GM19193 (cell line): ENCODE measurements around the gene DNAH7.

ENCODE experiments used
- POLR2A ChIP-seq: IDR thresholded peaks from 4 replicates; pipeline ENCODE4 v1.6.1; 2011; ENCODE audit not compliant: insufficient read depth, insufficient read length; ENCODE audit errors: extremely low read depth

DNAH7 gene

GRCh38 chr2:196068271-196069209 lies at the start of gene DNAH7:
DNAH7 (minus strand) TSS chr2:196068837; CDS start chr2:196068711, 126 bp downstream.
- peak; percentile 50 for TF ChIP-seq POLR2A

DNA sequence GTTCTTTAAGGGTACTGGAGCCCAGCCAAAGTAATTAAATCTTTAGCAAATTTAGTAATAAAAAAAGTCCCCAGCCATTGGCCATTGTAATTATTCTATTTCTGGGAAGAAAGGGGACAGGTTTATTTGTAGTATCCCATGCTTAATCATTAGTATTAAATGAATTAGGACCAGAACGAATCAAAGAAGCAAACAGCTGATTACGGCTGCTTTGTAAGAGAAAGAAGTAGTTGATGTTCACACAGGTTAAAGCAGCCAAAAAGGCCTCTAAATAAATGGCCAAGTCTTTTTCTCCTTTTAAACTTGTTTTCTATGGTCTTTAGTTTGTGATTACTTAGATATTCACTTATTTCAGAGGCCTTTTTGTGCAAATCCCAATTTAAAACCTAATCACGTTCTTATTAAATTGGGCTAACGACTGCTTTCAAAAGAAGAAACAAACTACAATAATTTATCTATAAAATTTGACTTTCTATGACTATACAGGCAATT lies 48.6 kb upstream of the DNAH7 start:
- no peak for TF ChIP-seq POLR2A

DNA sequence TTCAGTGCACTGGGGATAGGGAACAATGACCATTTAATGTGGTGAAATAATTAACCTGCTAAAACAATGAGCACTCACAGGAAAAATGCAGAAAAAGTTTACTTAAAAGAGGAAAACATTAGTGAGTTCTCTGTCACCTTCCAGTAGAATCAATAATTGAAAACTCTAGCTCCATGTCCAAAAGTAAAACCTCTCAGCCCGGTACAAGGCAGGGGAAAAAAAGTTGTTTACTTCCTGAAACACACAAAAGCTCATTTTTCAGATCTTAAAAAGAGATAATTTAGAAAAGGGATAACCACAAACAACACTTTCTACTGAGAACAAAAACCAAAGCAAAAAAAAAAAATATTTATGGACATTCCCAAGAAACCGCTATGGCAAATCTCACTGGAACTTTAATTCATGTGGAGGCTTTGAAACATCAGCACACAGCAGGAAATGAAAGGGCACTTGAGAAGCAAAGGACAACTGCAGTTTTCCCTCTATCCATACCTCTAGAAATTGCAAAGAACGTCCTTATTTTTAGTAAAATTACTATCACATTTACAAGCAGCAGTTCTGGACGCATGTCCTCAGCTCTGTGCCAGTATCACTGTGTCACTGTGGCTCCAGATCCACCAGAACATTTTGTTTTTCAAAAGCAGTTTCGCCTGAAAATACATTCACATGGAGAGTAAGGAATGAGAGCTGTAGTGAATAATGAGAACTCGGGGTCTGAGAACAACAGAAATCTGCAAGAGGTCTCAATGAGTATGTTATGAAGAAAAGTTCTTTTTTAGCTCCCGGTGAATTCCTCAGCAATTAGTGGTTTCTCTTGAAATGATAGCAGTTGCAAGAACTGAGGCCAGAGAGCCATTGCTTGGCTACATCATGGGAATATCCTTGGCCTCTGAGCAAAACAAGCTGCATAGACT lies 44.7 kb upstream of the DNAH7 start:
- TF ChIP-seq POLR2A, result no peak

DNA sequence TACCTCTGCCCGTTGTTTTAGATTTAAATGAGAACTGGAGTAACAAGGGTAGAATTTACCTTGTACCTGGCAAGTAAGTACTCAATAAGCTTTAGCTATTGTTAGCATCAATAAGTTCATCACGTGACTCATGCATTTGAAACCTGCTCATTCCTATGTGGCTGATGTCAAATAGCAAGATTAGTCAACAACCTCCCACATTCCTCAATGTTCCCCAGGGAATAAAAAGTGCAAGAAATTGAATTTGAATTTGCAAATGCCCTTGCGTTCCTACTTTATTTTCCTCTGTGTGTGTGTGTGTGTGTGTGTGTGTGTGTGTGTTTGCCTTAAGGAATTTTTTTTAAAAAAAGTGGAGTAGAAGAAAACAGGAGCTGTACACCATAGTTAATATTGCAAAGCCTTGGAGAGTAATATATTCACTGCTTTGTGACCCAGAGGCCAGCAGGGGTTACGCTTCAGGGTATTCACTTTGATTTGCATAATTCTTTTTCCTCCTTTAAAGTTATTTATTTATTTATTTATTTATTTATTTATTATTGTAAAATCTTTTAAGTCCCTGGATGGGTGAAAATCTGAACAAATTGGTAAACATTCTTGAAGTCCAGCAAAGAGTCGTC lies 43.9 kb upstream of the DNAH7 start:
- no peak for TF ChIP-seq POLR2A

- TF ChIP-seq POLR2A, result no peak
Measured at GRCh38 chr2:196108604-196109003, 40.0 kb upstream of the DNAH7 start.

GRCh38 chr2:196105951-196106350 lies 37.3 kb upstream of the DNAH7 start:
- no peak for TF ChIP-seq POLR2A

DNA sequence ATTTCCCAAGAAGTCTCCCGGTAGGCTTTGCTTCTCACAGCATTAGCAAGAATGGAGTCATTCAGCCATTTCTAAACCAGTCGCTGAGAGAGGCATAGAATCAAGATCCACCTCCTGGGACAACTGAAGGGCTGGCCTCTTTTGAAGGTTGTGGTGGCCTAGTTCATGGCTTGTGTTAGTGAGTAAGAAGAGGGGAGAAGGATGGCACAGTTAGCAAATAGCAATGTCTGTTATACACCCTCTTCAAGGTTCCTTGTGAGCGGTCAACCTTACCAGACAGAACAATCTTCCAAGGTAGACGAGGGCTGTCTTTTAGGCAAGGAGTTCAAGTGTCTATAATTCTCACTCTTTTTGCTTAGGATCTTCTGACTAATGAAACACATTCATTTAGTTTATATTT lies 35.4 kb upstream of the DNAH7 start:
- no peak for TF ChIP-seq POLR2A

- no peak for TF ChIP-seq POLR2A
Measured at GRCh38 chr2:196103626-196104025, 35.0 kb upstream of the DNAH7 start.

DNA sequence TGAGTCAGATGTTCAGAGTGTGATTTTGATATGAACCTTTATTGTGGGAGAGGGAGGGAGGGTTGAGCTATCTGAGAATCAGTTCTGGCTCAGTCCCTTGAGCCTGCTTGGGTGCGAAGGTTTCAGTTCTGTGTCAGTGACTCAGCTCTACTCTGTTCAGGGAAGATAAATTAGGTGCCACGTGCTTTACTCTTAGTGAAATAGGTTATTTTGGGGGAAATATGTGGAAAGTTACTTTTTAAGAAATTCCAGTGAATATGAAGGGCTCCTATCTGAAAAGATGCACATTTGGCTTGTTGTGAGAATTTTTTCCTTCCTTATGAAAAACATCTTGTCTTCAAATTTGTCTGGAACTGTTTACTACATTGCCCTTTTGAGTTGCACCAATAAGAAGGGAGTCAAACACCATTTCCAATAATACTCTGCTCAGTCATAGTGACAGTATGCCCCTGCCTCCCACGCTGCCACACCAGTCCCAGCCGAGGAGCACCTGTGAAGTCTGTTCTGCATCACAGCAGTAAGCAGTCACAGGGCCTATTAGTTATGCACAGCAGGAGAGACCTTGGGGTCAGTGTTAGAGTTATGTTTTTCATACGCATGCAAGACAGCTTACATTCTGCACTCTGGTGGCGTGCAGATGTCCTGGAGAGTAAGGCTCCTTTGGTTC lies 32.8 kb upstream of the DNAH7 start:
- no peak for TF ChIP-seq POLR2A

GRCh38 chr2:196099916-196100315 lies 31.3 kb upstream of the DNAH7 start:
- TF ChIP-seq POLR2A, result no peak

DNA sequence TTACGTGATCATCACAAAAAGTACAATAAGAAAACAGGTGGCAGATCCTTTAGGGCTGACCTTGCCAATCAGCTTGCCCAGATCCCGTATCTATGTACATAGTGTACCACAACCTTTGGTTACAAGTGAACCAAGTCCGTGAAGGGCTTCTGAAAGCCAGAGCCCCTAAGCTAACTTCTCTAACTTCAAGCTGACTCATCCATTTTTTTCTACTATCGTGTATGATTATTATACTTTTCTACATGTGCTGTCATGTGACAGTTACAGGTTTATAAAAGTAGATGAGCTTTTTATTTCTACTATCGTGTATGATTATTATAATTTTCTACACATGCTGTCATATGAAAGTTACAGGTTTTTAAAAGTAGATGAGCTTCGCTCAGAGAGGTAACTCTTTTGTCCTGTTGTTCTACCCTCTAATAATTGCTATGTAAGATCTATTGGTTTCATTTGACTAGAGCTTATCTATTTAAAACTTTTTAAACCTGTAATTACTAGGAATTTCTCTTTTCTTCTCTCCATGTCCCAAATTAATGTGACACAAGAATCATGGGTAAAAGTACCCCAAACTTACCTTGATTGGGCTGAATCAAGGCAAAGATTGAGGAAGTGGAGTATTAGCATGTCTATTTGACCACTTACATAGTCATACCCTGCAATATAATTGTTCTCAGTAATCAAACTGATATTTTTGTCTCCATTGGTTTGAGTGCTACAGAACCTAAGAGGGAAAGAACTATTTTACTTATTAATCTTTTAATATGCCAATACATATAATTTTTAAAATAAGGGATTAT lies 29.4 kb upstream of the DNAH7 start:
- no peak for TF ChIP-seq POLR2A

- TF ChIP-seq POLR2A, result no peak
Measured at GRCh38 chr2:196096982-196097745, 28.5 kb upstream of the DNAH7 start.

DNA sequence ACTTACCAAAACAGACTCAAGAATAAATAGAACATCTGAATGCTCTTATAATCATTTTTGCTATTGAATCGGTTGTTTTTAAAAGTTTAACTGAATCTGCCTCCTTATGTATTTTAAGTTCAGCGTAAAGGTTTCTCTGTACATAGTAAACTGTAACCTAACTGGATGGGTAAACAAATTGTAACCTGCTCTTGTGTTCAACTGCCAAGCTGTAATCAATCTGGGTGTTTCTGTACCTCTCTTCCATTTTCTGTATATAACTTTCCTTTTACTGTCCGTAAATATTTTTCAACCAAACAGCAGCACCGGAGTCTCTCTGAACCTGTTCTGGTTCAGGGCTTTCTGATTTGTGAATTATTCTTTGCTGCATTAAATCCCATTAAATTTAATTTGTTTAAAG lies 27.6 kb upstream of the DNAH7 start:
- no peak for TF ChIP-seq POLR2A
